Kidney (tissue), 14 donors: ENCODE results near the gene THUMPD2. TPM values are rescaled to one million over a fixed set of nuclear protein-coding genes. Genes with fewer than 3 reads are reported as not detected.

ENCODE experiments used
- DNase-seq, 5 donors: peaks; one replicate each; pipeline ENCODE4 v3.0.0-alpha.2; 2013 to 2020
- FAIRE-seq: peaks from 2 replicates; lab custom pipeline; 2012; peaks lifted over from hg19 to GRCh38; lab: Jason Lieb, UNC
- H3K27ac ChIP-seq, 2 donors: one replicate each; pipeline ENCODE4 v1.7.0; 2013; ENCODE audit warnings: low read depth in 2 of 2, low read length in 2 of 2, inconsistent platforms in 1 of 2
- H3K27me3 ChIP-seq: one replicate; pipeline ENCODE4 v1.7.1; 2013; ENCODE audit warnings: low read length, inconsistent platforms; ENCODE audit not compliant: control insufficient read depth, insufficient read depth
- H3K36me3 ChIP-seq, 3 donors: one replicate each; pipeline versions ENCODE4 v1.7.0 to v1.7.1; 2013; ENCODE audit warnings: low read length in 3 of 3, control low read depth in 1 of 3, inconsistent platforms in 1 of 3; ENCODE audit not compliant: insufficient read depth in 3 of 3, control insufficient read depth in 2 of 3
- H3K4me1 ChIP-seq, 3 donors: one replicate each; pipeline versions ENCODE4 v1.7.0 to v1.7.1; 2013; ENCODE audit warnings: low read length in 3 of 3, inconsistent platforms in 1 of 3, low read depth in 1 of 3; ENCODE audit not compliant: control insufficient read depth in 2 of 3, insufficient read depth in 2 of 3
- H3K4me3 ChIP-seq, 3 donors: one replicate each; pipeline versions ENCODE4 v1.7.0 to v1.8.1; 2013; ENCODE audit warnings: low read length in 3 of 3, control low read depth in 1 of 3, inconsistent platforms in 1 of 3
- H3K9ac ChIP-seq, 3 donors: one replicate each; pipeline versions ENCODE4 v1.7.0 to v1.7.1; 2013; ENCODE audit warnings: low read length in 3 of 3, control low read depth in 1 of 3, inconsistent platforms in 1 of 3
- H3K9me3 ChIP-seq, 3 donors: one replicate each; pipeline versions ENCODE4 v1.7.0 to v1.7.1; 2013; ENCODE audit warnings: low read length in 3 of 3, control low read depth in 1 of 3, inconsistent platforms in 1 of 3; ENCODE audit not compliant: control insufficient read depth in 2 of 3, insufficient read depth in 1 of 3
- intact Hi-C: fragments of 100-400 bp; cut with DNase I; formaldehyde crosslinking; loops from one replicate; pipeline ENCODE4 v1.11.1; 2022
- polyA plus RNA-seq: library from polyadenylated mRNA; stranded (reverse); fragments of 350-450 nt; fragmentation: Illumina TruSeq; extraction: RNeasy Lipid Tissue Mini Kit (QIAGEN cat#74804); gene quantifications from one replicate; pipeline ENCODE4 v1.2.3, GENCODE V29; 2014; ENCODE audit warnings: low read depth, low replicate concordance; ENCODE audit not compliant: insufficient read depth
- total RNA-seq: library from RNA; stranded (reverse); fragmentation: NEBNext Ultra II Directional; extraction: Animal tissue kit (Norgen Biotek cat#: 25700); gene quantifications from one replicate; pipeline ENCODE4 v1.2.1, GENCODE V29; 2021
- TF ChIP-seq, protein P1 (sequence below): IDR thresholded peaks from 3 replicates; pipeline ENCODE4 v1.5.1; 2012; ENCODE audit warnings: mild to moderate bottlenecking, moderate library complexity, borderline replicate concordance; ENCODE audit not compliant: insufficient read depth; ENCODE audit errors: extremely low read depth
- donor health status: control.
- donor health status: control.
- donor health status: control.
- donor health status: control.
- donor health status: control.
- donor health status: DM: yes; HTN: yes; CAD: no.
- donor health status: Normal renal cell carcinoma (clear cell type).

THUMPD2 gene
- total and polyA plus RNA-seq, 2 donors from 2014 or later = 9.2 to 14.1 TPM

- peaks cover 0 to 11% (median 0%) of the 10 kb centered on the region in 3 donors for H3K9me3 ChIP-seq
- H3K4me1 ChIP-seq = no peaks in the 10 kb centered on the region
- no peaks in the 10 kb centered on the region for H3K36me3 ChIP-seq
- intact Hi-C loops = no loop called here
- TF ChIP-seq, protein P1, sequence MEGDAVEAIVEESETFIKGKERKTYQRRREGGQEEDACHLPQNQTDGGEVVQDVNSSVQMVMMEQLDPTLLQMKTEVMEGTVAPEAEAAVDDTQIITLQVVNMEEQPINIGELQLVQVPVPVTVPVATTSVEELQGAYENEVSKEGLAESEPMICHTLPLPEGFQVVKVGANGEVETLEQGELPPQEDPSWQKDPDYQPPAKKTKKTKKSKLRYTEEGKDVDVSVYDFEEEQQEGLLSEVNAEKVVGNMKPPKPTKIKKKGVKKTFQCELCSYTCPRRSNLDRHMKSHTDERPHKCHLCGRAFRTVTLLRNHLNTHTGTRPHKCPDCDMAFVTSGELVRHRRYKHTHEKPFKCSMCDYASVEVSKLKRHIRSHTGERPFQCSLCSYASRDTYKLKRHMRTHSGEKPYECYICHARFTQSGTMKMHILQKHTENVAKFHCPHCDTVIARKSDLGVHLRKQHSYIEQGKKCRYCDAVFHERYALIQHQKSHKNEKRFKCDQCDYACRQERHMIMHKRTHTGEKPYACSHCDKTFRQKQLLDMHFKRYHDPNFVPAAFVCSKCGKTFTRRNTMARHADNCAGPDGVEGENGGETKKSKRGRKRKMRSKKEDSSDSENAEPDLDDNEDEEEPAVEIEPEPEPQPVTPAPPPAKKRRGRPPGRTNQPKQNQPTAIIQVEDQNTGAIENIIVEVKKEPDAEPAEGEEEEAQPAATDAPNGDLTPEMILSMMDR = no peak
- no peak for DNase-seq
- no peak overlapping the region for H3K4me3 ChIP-seq
- no peak overlapping the region for H3K9ac ChIP-seq
- FAIRE-seq = no peak
- H3K27me3 ChIP-seq = no peaks in the 10 kb centered on the region
- no peak overlapping the region for H3K27ac ChIP-seq
Observed at GRCh38 chr2:39703181-39703872, 75.7 kb downstream of the THUMPD2 start.

DNA sequence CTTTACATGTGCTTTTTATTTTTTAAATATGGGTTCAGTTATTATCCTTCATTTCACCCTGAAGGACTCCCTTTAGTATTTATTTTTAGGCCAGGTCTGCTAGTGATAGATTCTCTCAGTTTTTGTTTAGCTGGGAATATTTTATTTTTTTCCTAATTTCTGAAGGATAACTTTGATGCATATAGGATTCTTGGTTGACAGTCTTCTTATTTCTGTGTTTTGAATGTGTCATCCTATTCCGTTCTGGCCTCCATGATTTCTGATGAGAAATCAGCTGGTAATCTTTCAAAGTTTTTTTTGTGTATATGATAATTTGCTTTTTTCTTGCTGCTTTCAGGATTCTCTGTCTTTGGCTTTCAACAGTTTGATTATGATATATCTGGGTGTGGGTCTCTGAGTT is 77.9 kb downstream of the THUMPD2 start:
- no peak overlapping the region for H3K9ac ChIP-seq
- H3K9me3 ChIP-seq = peaks cover 0 to 11% (median 0%) of the 10 kb centered on the region in 3 donors
- DNase-seq (no peak), FAIRE-seq (no peak)
- no peak overlapping the region for H3K27ac ChIP-seq
- no peaks in the 10 kb centered on the region for H3K36me3 ChIP-seq
- peaks cover 0 to 5% (median 3%) of the 10 kb centered on the region in 3 donors for H3K4me1 ChIP-seq
- intact Hi-C loops = no loop called here
- no peaks in the 10 kb centered on the region for H3K27me3 ChIP-seq
- TF ChIP-seq, protein P1 = no peak
- H3K4me3 ChIP-seq = no peak overlapping the region

- Histone ChIP-seq H3K27ac (no peak overlapping the region), H3K9ac (no peak overlapping the region)
- intact Hi-C loops = no loop called here
Observed at GRCh38 chr2:39697454-39697853, 81.6 kb downstream of the THUMPD2 start.

More at GRCh38 chr2:39697454-39697853, 81.6 kb downstream of the THUMPD2 start:
- Histone ChIP-seq H3K9me3 (peaks cover 0 to 11% (median 0%) of the 10 kb centered on the region in 3 donors), H3K36me3 (no peaks in the 10 kb centered on the region), H3K4me3 (no peak overlapping the region), H3K27me3 (no peaks in the 10 kb centered on the region), H3K4me1 (peaks cover 0 to 7% (median 4%) of the 10 kb centered on the region in 3 donors)
- no peak for FAIRE-seq
- DNase-seq = no peak
- TF ChIP-seq, protein P1 = no peak
